Rectal smooth muscle tissue (tissue), 1 donor: Measurements from ENCODE around the gene C12orf57.
"Not testable (repeated sequence)": the region's sequence is repeated elsewhere in the genome, so short reads cannot be mapped to it uniquely, and the experiment has no call there.

Experiments
- H3K27ac ChIP-seq: one replicate; pipeline ENCODE4 v1.7.0; 2013; ENCODE audit warnings: low read depth, low read length, inconsistent platforms
- H3K27me3 ChIP-seq: one replicate; pipeline ENCODE4 v1.7.0; 2013; ENCODE audit warnings: low read length; ENCODE audit not compliant: control insufficient read depth, insufficient read depth
- H3K36me3 ChIP-seq: one replicate; pipeline ENCODE4 v1.7.0; 2013; ENCODE audit warnings: low read length; ENCODE audit not compliant: control insufficient read depth, insufficient read depth
- H3K4me1 ChIP-seq: one replicate; pipeline ENCODE4 v1.7.0; 2013; ENCODE audit warnings: low read length; ENCODE audit not compliant: control insufficient read depth, insufficient read depth
- H3K4me3 ChIP-seq: one replicate; pipeline ENCODE4 v1.7.0; 2013; ENCODE audit warnings: low read length
- H3K9ac ChIP-seq: one replicate; pipeline ENCODE4 v1.7.0; 2013; ENCODE audit warnings: low read length

C12orf57 gene, protein sequence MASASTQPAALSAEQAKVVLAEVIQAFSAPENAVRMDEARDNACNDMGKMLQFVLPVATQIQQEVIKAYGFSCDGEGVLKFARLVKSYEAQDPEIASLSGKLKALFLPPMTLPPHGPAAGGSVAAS

DNA sequence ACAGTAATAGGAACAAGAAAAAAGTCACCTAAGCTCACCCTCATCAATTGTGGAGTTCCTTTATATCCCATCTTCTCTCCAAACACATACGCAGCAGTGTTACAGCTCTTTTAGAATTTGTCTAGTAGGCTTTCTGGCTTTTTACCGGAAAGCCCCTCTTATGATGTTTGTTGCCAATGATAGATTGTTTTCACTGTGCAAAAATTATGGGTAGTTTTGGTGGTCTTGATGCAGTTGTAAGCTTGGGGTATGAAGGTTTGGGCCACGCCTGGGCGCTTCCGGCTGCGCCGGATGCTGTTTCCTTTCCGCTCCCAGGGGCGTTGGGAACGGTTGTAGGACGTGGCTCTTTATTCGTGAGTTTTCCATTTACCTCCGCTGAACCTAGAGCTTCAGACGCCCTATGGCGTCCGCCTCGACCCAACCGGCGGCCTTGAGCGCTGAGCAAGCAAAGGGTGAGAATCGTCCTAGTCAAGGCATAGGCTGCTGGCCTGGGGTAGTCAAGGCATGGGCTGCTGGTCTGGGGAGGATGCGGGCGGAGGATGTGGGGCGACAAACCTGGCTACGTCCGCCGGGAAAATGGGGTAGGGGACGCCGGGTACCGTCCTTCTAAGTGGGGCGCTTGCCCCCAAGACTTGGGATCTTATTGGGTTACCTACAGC, at the start of gene C12orf57, which contains the start of gene RNU7-1:
C12orf57 (plus strand) TSS at position 301 of the 659 bp plus-strand sequence; CDS start at position 401, 100 bp downstream.
RNU7-1 (plus strand) TSS at position 95 of the 659 bp plus-strand sequence.
- peak within 1 kb of the TSS; percentile 89 for H3K9ac ChIP-seq
- peaks cover 16% of the 10 kb centered on the region for H3K36me3 ChIP-seq
- no peaks in the 10 kb centered on the region for H3K27me3 ChIP-seq
- H3K4me3 ChIP-seq: peak within 1 kb of the TSS; percentile 76
- peaks cover 21% of the 10 kb centered on the region for H3K4me1 ChIP-seq
- peak within 1 kb of the TSS; percentile 97 for H3K27ac ChIP-seq

DNA sequence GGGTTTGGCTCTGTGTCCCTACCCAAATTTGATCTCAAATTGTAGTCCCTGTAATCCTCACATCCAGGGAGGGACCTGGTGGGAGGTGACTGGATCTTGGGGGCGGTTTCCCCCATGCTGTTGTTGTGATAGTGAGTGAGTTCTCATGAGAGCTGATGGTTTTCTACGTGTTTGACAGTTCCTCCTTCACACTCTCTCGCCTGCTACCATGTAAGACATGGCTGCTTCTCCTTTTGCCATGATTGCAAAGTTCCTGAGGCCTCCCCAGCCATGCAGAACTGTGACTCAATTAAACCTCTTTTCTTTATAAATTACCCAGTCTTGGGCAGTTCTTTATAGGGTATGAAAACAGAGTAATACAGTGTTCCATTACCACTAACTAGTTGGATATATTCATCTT, 49.5 kb upstream of the C12orf57 start:
- Histone ChIP-seq H3K9ac (no peak overlapping the region), H3K36me3 (no peaks in the 10 kb centered on the region), H3K27ac (no peak overlapping the region), H3K4me3 (no peak overlapping the region), H3K27me3 (no peaks in the 10 kb centered on the region), H3K4me1 (no peaks in the 10 kb centered on the region)

DNA sequence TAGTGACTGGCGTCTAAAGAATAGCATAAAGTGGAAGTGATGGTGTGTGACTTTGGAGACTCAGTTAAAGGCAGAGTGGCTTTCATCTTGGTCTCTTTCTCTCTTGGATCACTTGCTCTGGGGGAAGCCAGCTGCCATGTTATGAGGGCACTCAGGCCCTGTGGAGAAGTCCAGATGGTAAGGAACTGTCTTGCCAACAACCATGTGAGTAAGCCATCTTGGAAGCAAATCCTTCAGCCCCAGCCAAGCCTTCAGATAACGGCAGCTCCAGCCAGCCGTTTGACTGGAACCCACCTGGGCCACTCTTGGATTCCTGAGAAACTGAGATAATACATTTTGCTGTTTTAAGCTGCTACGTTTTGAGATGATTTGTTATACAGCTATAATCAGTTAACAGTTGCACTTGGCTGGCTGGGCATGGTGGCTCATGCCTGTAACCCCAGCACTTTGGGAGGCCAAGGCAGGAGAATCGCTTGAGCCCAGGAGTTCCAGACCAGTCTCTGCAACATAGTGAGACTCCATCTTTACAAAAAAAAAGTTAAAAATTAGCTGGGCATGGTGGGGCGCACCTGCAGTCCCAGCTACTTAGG, 46.9 kb upstream of the C12orf57 start:
- no peak overlapping the region for H3K27ac ChIP-seq
- H3K4me3 ChIP-seq: no peak overlapping the region
- H3K27me3 ChIP-seq: no peaks in the 10 kb centered on the region
- H3K9ac ChIP-seq: no peak overlapping the region
- H3K36me3 ChIP-seq: no peaks in the 10 kb centered on the region
- no peaks in the 10 kb centered on the region for H3K4me1 ChIP-seq

DNA sequence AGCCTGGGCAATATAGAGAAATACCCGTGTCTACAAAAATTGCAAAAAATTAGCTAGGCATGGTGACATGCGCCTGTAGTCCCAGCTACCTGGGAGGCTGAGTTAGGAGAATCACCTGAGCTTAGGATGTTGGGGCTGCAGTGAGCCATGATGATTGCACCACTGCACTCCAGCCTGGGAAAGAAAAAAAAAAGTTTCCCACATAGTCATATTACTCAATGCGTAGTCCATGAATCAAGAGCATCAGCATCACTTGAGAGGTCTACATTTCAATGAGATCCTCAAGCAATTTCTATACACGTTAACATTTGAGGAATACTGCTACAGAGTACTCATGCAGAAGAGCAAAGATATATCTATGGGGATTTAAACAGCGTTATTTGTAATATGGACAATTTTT, 44.4 kb upstream of the C12orf57 start:
- Histone ChIP-seq H3K9ac (no peak overlapping the region), H3K4me3 (no peak overlapping the region), H3K36me3 (no peaks in the 10 kb centered on the region), H3K27ac (no peak overlapping the region), H3K4me1 (peaks cover 2% of the 10 kb centered on the region), H3K27me3 (no peaks in the 10 kb centered on the region)

DNA sequence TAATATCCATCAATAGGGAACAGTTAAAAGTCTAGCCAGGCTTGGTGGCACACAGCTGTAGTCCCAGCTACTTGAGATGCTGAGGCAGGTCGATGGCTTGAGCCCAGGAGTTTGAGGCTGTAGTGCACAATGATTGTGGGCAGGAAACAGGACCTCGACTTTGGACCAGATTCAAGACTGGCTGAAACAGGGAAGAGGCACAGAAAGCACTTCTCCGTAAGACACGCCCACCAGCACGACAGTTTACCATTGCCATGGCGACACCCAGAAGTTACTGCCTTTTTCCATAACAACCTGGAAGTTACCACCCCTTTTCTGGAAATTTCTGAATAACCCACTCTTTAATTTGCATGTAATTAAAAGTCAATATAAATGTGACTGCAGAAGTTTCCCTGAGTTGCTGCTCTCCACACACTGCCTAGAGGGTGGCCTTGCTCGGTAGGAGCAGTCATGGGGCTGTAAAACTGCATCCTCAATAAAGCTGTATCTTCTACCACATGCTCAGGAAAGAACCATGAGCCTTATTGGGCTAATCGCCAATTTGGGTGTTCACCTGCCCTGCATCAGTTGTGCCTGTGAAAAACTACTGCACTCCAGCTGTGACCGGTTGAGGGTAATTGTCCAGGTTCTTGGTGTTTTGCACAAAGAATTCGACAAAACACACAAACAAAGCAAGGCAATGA, 43.8 kb upstream of the C12orf57 start:
- Histone ChIP-seq H3K27me3 (no peaks in the 10 kb centered on the region), H3K36me3 (no peaks in the 10 kb centered on the region), H3K4me1 (peaks cover 4% of the 10 kb centered on the region), H3K27ac (no peak overlapping the region), H3K4me3 (no peak overlapping the region), H3K9ac (no peak overlapping the region)

DNA sequence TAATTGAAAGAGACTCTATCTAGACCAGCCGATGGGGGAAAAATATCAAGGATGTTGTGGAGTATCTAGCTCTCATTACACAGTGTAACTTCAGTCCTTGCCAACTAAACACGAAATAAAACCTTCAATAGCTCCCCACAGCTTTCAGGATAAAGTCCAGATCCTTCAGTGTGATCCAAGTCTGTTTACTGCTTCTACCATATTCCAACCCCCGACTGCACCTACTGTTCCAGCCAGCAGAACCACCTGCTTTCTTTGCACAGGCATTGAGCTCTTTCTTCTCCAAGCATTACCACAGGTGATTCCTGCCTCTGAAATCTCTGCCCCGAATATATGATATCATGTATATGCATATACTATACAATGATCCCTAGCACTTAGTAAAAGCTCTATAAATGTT, 41.4 kb upstream of the C12orf57 start:
- no peaks in the 10 kb centered on the region for H3K36me3 ChIP-seq
- H3K27ac ChIP-seq: no peak overlapping the region
- no peak overlapping the region for H3K4me3 ChIP-seq
- no peaks in the 10 kb centered on the region for H3K27me3 ChIP-seq
- H3K4me1 ChIP-seq: peaks cover 8% of the 10 kb centered on the region
- H3K9ac ChIP-seq: no peak overlapping the region

DNA sequence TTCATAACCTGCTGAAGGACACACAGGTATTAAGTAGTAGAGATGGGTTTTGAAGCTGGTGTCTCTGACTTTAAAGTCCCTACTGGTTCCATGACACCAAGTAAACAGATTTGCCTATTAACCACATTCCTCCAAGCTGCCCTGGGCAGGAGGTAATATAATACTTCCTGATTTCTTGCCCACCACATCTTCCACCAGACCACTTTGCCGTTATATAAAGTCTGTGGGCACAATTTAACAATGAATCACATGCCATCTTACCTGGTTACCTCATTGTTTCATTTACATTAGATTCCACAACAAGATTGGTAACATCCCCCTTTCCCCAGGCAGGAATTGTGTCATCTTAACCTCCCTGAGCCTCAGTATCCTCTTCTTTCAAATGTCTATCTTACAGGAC, 40.1 kb upstream of the C12orf57 start:
- no peak overlapping the region for H3K9ac ChIP-seq
- no peaks in the 10 kb centered on the region for H3K36me3 ChIP-seq
- H3K4me3 ChIP-seq: no peak overlapping the region
- H3K27ac ChIP-seq: no peak overlapping the region
- H3K4me1 ChIP-seq: peaks cover 8% of the 10 kb centered on the region
- H3K27me3 ChIP-seq: no peaks in the 10 kb centered on the region

DNA sequence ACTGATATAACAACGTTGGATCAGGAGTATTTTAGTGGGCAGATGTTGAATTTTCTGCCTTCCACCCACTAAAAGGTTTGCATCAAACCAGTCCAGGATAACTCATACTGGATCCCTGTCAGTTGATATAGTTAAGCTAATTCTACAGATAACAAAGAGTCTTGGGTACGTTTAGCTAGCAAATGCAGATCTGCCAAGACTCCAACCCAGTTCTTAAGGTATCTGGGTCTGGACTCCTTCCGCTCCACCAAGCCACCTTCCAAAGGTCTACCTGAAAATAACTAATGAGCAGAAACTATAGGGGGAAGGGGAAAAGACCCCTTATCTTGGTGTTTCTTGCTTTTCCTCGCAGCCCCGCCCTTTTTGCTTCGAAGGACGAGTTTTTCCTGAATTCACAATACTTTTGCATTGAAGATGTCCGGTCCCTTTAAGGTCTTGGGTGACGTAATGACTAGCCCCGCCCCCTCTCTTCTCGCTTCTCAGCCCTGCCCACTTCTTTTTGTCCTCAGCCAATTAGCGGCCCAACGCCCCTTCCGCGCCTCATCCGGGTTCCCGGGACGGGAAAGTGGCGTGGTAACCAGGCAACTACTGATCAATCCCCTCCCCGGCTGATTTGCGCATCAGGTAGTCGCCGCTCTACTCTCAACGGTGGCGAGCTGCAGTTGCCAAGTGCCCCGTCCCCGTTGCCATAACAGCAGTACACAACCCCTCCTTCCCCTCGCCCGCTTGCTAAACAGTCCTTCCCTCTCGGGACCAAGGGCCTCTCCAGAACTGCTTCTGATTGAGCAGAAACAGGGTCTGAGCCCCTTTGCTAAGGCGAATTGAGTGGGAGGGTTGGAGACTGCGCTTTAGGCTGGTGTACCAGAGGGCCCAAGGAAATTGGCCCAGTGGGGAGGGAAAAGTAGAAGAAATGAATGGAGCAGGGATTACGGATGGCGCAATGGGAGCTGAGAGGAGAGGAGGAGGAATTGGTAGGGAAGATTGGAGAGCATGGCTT, 39.2 kb upstream of the C12orf57 start, which contains the start of gene LRRC23:
LRRC23 (plus strand) TSS at position 543 of the 997 bp plus-strand sequence. CDS start 812 bp downstream, outside the sequence.
- Histone ChIP-seq H3K36me3 (no peaks in the 10 kb centered on the region), H3K27me3 (no peaks in the 10 kb centered on the region), H3K4me3 (peak within 1 kb of the TSS; percentile 99), H3K27ac (peak within 1 kb of the TSS; percentile 75), H3K9ac (peak within 1 kb of the TSS; percentile 78), H3K4me1 (peaks cover 8% of the 10 kb centered on the region)

DNA sequence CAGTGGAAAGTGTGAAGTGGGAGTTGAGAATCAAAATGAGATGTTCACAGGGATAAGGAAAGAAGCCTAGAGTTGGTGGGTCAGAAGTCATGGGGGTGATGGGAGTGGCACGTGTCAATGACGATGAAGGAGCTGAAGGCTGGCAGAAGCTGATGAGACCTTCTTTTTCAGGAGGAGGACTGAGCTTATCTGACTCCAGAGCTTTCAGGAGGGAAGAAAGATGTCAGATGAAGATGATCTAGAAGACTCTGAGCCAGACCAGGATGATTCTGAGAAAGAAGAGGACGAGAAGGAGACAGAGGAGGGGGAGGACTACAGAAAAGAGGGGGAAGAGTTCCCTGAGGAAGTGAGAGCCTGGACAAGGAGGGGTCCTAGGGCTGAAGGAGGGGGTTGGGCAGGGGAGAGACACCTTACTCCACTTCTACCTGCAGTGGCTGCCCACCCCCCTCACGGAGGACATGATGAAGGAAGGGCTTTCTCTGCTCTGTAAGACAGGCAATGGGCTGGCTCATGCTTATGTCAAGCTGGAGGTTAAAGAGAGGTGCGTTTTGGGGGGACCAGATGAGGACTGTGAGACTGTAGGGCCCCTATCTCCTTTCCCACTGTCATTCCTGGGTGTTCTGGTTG, 38.3 kb upstream of the C12orf57 start:
- Histone ChIP-seq H3K36me3 (no peaks in the 10 kb centered on the region), H3K4me1 (peaks cover 8% of the 10 kb centered on the region), H3K9ac (no peak overlapping the region), H3K27me3 (no peaks in the 10 kb centered on the region), H3K4me3 (peak overlapping the region; percentile 99), H3K27ac (no peak overlapping the region)

DNA sequence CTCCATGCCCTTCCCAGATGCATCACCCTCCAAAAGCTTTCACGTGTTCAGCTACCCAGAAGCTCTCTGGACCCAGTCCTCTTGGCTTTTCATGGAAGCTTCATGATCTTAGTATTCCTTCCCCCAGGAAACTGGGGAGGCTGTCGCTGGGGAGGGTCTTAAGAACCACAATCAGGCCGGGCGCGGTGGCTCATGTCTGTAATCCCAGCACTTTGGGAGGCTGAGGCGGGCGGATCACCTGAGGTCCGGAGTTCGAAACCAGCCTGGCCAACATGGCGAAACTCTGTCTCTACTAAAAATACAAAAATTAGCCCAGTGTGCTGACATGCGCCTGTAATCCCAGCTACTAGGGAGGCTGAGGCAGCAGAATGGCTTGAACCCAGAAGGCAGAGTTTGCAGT, 35.7 kb upstream of the C12orf57 start:
- H3K4me3 ChIP-seq, H3K4me1 ChIP-seq, H3K9ac ChIP-seq, H3K36me3 ChIP-seq, H3K27ac ChIP-seq, H3K27me3 ChIP-seq: not testable (repeated sequence)

DNA sequence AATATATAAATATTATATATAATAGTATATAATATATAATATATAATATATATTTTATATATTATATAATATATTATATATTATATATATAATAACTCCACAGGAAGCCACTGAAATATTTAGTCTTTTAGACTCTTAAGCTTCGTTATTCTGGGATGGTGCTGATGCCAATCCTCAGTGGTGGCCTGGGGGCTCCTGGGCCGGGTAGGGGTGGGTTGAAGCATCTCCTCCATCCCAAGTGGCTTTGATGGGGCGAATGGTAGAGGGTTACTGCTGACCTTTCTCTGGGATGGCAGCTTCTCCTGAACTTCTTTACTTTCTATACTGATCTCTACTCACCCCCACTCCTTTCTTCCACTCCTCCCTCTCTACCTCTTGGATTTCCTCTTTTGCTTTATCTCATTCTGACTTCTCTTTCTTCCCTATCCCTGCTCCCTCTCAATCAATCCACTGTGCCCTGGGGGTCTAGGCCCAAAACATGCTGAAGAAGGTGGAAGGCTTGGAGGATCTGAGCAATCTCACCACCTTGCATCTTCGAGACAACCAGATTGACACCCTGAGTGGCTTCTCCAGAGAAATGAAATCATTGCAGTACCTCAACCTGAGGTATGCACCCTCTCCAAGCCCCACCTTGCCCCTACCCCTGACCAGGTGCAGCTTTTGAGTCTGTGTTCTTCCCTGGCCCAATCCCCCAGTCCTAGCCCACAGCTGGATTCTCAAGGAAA, 34.2 kb upstream of the C12orf57 start:
- Histone ChIP-seq H3K36me3 (no peaks in the 10 kb centered on the region), H3K9ac (no peak overlapping the region), H3K27ac (no peak overlapping the region), H3K27me3 (no peaks in the 10 kb centered on the region), H3K4me3 (no peak overlapping the region), H3K4me1 (peaks cover 9% of the 10 kb centered on the region)
